NCI-H2107 treated with DMSO at 0.1 percent for 48 hours (cell line): Measurements from ENCODE around the gene NFIX.

Experiments used
- DNase-seq: peaks from one replicate; lab custom pipeline; 2025; ENCODE audit not compliant: unreplicated experiment; lab: John Stamatoyannopoulos, UW

The NFIX gene

GRCh38 chr19:13100841-13101589 lies 105.7 kb downstream of the NFIX start:
- DNase-seq: no peak

- DNase-seq: no peak
These were observed 106.5 kb downstream of the NFIX start for GRCh38 chr19:13101590-13102415.

- no peak for DNase-seq
These were observed 107.1 kb downstream of the NFIX start for GRCh38 chr19:13102416-13102665.

GRCh38 chr19:13102666-13103580 lies 107.6 kb downstream of the NFIX start, which contains the start of gene LYL1:
Gene LYL1 (minus strand): TSS chr19:13102858. CDS start chr19:13101171, 1,687 bp downstream.
- DNase-seq: no peak

- no peak for DNase-seq
These were observed 108.5 kb downstream of the NFIX start for GRCh38 chr19:13103581-13104359.

GRCh38 chr19:13104360-13104847 lies 109.1 kb downstream of the NFIX start:
- DNase-seq: no peak

GRCh38 chr19:13104848-13105711 lies 109.8 kb downstream of the NFIX start:
- DNase-seq: no peak

- DNase-seq: no peak
These were observed 114.3 kb downstream of the NFIX start for GRCh38 chr19:13109361-13110098.

GRCh38 chr19:13110099-13110610 lies 114.9 kb downstream of the NFIX start:
- no peak for DNase-seq

- DNase-seq: no peak
These were observed 117.3 kb downstream of the NFIX start for GRCh38 chr19:13112555-13112954.

GRCh38 chr19:13115936-13116281 lies 120.6 kb downstream of the NFIX start:
- DNase-seq: no peak

- DNase-seq: peak; percentile 84
These were observed 121.3 kb downstream of the NFIX start, which contains the start of gene TRMT1 for GRCh38 chr19:13116282-13117175. Gene TRMT1 (minus strand): TSS chr19:13116740. CDS start chr19:13116399, 341 bp downstream.

- no peak for DNase-seq
These were observed 122.0 kb downstream of the NFIX start for GRCh38 chr19:13117176-13117771.

- DNase-seq: peak; percentile 79
These were observed 122.6 kb downstream of the NFIX start, which contains the start of gene NACC1 for GRCh38 chr19:13117772-13118423. Gene NACC1 (plus strand): TSS chr19:13118264. CDS start chr19:13135208, 16,944 bp downstream.

- no peak for DNase-seq
These were observed 123.3 kb downstream of the NFIX start for GRCh38 chr19:13118424-13119193.

- no peak for DNase-seq
These were observed 124.4 kb downstream of the NFIX start for GRCh38 chr19:13119627-13120026.
